ENCODE data around the gene ZBTB8B. TPM values are rescaled to one million over a fixed set of nuclear protein-coding genes. Genes with fewer than 3 reads are reported as not detected.

ZBTB8B gene
- total and polyA plus RNA-seq, 10 of the 15 experiments (the other 5 are each of a cell fraction or from before 2014, with no cell fraction given): under 0.01 to 0.04 (median 0.01) TPM; not detected in 4

GRCh38 chr1:32508761-32509160 lies 43.9 kb downstream of the ZBTB8B start:
- no TSS peak for BruUV-seq (replicated peaks)
- Histone ChIP-seq H3K27me3 (replicated peaks in 1 of 2; ENCODE audit: control insufficient read depth in 2 of 2, insufficient read depth in 2 of 2, low read length in 1 of 2) (no peaks in the 10 kb centered on the region), H3K27ac (ENCODE audit: control insufficient read depth, insufficient read depth) (no peak overlapping the region), H3K4me2 (ENCODE audit: control insufficient read depth, insufficient read depth) (no peak overlapping the region), H2AFZ (ENCODE audit: control insufficient read depth, low read depth, low read length) (no peak overlapping the region), H3K4me1 (ENCODE audit: control insufficient read depth, insufficient read depth, low read length) (no peaks in the 10 kb centered on the region), H3K79me2 (ENCODE audit: control insufficient read depth, insufficient read depth, low read length) (no peaks in the 10 kb centered on the region), H3K4me3 (no peak overlapping the region), H3K9ac (ENCODE audit: control insufficient read depth, insufficient read depth, low read length) (no peak overlapping the region), H3K36me3 (ENCODE audit: control insufficient read depth in 2 of 2, insufficient read depth in 2 of 2, low read length in 1 of 2) (no peaks in the 10 kb centered on the region), H4K20me1 (ENCODE audit: control insufficient read depth, insufficient read depth) (no peaks in the 10 kb centered on the region), H3K9me3 (replicated peaks; ENCODE audit: control insufficient read depth, insufficient read depth, low read length) (no peaks in the 10 kb centered on the region)
- TF ChIP-seq TARDBP (IDR thresholded peaks at IDR 0.05; ENCODE audit: borderline replicate concordance) (no peak), TBL1XR1 (IDR thresholded peaks at IDR 0.05; ENCODE audit: low read depth, low read length) (no peak), BRCA1 (IDR thresholded peaks at IDR 0.05; ENCODE audit: low read depth, low read length) (no peak), NR2F1 (conservative IDR thresholded peaks at IDR 0.05) (no peak), ZNF274 (IDR thresholded peaks at IDR 0.05; ENCODE audit: insufficient read depth, insufficient read length) (no peak), ASH2L (IDR thresholded peaks at IDR 0.05; ENCODE audit: borderline replicate concordance, low read depth) (no peak), EZH2 (IDR thresholded peaks at IDR 0.05; ENCODE audit: borderline replicate concordance, control insufficient read depth, low read depth, low read length) (no peak), PAX8 (IDR thresholded peaks at IDR 0.05) (no peak)
- TF ChIP-seq, protein P1, sequence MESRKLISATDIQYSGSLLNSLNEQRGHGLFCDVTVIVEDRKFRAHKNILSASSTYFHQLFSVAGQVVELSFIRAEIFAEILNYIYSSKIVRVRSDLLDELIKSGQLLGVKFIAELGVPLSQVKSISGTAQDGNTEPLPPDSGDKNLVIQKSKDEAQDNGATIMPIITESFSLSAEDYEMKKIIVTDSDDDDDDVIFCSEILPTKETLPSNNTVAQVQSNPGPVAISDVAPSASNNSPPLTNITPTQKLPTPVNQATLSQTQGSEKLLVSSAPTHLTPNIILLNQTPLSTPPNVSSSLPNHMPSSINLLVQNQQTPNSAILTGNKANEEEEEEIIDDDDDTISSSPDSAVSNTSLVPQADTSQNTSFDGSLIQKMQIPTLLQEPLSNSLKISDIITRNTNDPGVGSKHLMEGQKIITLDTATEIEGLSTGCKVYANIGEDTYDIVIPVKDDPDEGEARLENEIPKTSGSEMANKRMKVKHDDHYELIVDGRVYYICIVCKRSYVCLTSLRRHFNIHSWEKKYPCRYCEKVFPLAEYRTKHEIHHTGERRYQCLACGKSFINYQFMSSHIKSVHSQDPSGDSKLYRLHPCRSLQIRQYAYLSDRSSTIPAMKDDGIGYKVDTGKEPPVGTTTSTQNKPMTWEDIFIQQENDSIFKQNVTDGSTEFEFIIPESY (IDR thresholded peaks at IDR 0.05): no peak
- TF ChIP-seq, protein P2, sequence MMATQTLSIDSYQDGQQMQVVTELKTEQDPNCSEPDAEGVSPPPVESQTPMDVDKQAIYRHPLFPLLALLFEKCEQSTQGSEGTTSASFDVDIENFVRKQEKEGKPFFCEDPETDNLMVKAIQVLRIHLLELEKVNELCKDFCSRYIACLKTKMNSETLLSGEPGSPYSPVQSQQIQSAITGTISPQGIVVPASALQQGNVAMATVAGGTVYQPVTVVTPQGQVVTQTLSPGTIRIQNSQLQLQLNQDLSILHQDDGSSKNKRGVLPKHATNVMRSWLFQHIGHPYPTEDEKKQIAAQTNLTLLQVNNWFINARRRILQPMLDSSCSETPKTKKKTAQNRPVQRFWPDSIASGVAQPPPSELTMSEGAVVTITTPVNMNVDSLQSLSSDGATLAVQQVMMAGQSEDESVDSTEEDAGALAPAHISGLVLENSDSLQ (IDR thresholded peaks at IDR 0.05): no peak
- ATAC-seq (no peak), DNase-seq (ENCODE audit: low read depth, low spot score) (no peak), FAIRE-seq (no peak)
- ChIA-PET POLR2A (no interaction called here), RAD21 (ENCODE audit: unreplicated experiment) (no interaction called here), CTCF (interaction anchor here (2.6 kb wide), 1 partner anchor 12 kb away, joined by 15 read pairs; no protein-coding TSS in a partner anchor), SMC1A (ENCODE audit: uncharacterized antibody, unreplicated experiment) (interaction anchor here (0.7 to 1.8 kb wide), 2 partner anchors 26 to 101 kb away, joined by 3 read pairs; no protein-coding TSS in a partner anchor)
- in situ Hi-C loops (cut with MboI) (no loop called here), intact Hi-C loops (cut with micrococcal nuclease; ENCODE audit: unreplicated experiment) (no loop called here)
- 57% methylated on average over 5 of the region's 5 CpGs for WGBS (ENCODE audit: insufficient coverage, insufficient replicate concordance, low lambda C conversion rate, missing lambda C conversion rate)
